GM12878 (cell line): ENCODE measurements around the gene CENPP.

Experiments
- DPF2 ChIP-seq: fragments of 450-650 bp; IDR thresholded peaks from 2 replicates; pipeline ENCODE4 v1.6.1; 2017; ENCODE audit warnings: mild to moderate bottlenecking
- GABPA ChIP-seq: IDR thresholded peaks from 2 replicates; pipeline ENCODE4 v1.6.1; 2014; ENCODE audit warnings: antibody characterized with exemption, low read depth, mild to moderate bottlenecking, inconsistent platforms
- IKZF2 ChIP-seq, 2 experiments: fragments of 450-650 bp; IDR thresholded peaks; 2 replicates each; pipeline ENCODE4 v1.6.1; 2017; ENCODE audit warnings: mild to moderate bottlenecking in 2 of 2, moderate library complexity in 2 of 2
- RFX5 ChIP-seq: IDR thresholded peaks from 2 replicates; pipeline ENCODE4 v1.6.1; 2011; ENCODE audit warnings: low read depth, low read length, improper control_type of control experiment

GRCh38 chr9:92608909-92609445 is 283.2 kb downstream of the CENPP start:
- TF ChIP-seq IKZF2 (IDR thresholded peaks at IDR 0.05) (no peak), RFX5 (no peak), GABPA (no peak), DPF2 (no peak)
